GM19351 (cell line): ENCODE data around the gene ZNF511.
A peak's percentile ranks its signal among the peaks of the same experiment; 100 is the strongest.

Source experiments
- ATAC-seq: cut with Tn5 transposase; IDR thresholded peaks from one replicate; pipeline ENCODE4 v1.9.1; 2021; ENCODE audit warnings: mild to moderate bottlenecking, moderate library complexity; ENCODE audit not compliant: unreplicated experiment

Gene ZNF511

DNA sequence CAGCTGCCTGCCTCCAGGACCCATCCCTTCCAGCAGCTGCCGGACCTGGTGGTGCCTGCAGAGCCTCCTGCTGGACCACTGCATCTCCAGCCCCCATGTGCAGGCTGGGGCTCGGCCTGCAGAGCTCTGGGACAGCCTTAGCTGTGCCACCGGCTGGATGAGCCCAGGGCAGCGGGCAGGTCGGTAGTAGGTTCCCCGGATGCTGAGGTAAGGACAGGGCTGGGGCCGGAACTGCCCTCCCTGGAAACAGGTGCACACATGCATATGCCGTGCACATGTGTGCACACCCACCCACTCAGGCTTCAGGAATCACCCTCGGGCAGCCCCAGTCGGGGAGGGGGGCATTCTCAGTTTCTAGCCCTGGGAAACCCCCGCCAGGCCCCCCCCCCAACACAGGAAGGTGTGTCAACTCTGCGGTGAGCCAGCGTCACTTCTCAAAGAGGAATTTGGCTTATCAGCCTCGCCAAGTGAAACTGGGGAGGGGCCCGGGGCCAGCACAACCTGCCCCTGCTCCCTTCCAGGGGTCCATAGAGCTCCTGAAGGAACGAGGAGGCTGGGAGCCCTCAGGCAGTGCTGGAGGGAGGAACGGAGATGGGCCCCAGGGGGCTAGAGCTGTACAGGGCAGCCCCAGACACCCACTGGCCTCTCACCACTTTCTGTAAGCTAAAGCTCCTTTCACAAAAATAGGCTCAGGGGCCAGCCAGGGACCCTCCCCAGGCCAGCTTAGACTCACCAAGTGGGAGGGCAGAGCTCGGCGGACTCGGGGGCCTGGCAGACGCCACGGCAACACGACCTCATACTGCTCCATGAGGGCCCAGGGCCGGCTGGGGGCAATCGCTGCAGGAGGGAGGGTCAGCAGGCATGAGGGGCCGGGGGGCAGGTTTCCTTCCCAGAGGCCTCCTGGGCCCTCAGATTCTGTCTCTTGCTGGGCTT is 33.7 kb upstream of the ZNF511 start:
- peak; percentile 47 for ATAC-seq

DNA sequence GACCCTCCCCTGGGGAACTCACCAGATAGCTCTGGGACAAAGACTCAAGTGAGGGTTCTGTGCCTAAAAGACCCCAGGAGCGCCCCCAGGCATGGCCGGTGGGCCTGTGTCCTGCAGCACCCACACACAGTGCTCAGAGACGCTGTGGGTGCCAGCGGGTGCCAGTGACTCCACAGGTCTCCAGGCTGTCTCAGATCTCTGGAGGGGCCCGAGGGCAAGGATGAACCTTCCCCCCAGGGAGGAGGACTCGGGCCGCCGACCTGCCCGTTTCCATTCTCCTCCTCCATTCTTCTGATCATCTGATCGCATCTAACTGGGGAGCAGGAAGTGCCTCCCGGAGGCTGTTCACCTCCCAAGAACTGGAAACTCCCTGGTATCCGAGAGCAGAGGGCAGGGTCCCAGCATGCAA is 33.0 kb upstream of the ZNF511 start:
- peak; percentile 31 for ATAC-seq

DNA sequence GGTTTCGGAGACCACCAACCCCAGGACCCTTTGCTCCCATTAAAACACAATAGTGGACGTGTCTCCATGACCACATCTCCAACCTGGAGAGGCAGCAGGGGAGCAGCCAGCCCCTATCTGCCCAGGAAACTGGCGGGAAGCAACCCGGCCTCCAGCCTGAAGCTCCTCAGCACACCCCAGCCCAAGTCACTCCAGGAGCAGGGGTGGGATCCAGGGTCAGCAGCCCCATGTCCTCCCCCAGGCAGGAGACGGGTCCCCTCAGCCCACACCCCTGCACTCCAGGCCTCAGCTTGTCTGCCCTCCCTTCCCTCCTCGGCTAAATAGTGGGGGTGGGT is 32.6 kb upstream of the ZNF511 start:
- ATAC-seq: no peak

DNA sequence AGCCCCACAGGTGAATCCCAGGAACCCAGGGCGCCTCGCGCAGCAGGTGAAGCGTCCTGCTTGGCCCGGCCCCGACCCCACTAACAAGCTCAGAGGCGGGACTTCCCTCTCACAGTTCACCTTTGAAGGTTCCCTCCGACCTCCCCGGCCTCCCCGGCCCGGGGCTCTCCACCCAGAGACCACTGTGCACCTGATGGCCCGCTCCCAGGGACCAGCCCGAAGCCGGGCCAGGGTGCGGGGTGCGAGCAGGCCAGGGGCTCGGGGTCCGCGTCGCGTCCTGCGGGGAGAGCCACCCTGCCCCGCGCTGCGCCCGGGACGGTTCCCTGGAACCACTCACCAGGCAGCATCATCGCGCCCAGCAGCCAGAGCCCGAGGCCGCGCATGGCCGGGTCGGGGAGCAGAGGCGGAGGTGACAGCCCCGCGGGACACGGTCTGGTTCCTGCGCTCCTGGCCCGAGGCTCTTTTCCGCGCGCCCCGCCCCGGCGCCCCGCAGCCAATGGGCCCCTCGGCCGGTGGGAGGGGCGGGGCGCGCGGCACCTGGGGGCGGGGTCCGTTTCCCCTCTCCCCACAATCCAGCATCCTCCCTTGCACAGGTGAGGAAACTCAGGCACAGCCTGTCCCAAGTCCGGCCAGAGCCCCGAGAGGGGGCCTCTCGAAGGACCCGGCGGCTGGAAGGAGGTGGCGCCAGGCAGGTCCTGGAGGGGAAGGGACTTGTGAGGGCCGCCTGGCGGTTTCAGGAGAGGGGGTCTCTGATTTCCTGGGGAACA is 32.1 kb upstream of the ZNF511 start, which contains the start of gene ADAM8:
Gene ADAM8 (minus strand): TSS at position 434 of the 767 bp plus-strand sequence. CDS start 51 bp downstream, at position 383.
- peak; percentile 59 for ATAC-seq

DNA sequence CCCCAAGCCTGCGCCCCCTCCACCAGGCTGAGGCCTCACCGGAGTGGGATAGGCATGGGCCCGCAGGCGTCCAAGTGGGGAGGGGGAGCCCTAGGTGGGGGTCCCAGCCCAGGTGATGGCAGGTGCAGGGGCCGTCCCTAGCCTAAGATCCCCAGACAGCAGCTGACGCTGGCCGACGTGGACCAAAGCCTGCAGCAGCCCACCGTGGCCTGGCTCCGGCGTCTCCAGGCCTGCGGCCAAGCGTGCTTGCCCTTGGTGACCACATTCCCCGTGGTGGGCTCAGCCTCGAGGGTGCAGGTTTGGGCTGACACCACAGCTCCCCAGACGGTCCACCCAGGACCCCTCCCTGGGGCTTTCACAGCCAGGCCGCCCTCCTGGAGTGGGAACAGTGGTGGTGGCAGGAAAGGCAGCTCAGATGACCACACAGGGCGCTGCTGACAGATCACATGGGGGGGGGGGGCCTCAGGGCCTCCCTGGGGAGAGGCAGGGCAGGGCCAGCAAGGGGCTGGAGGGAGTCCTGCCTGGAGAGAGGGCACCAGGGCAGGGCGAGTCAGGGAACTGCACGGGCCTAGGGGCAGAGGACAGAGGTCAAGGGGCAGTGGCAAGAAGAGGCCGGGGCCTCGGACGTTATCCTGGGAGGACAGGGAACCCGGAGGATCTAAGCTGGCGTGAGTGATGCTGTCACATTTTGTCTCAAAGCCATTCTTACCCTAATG is 31.3 kb upstream of the ZNF511 start:
- ATAC-seq: no peak

DNA sequence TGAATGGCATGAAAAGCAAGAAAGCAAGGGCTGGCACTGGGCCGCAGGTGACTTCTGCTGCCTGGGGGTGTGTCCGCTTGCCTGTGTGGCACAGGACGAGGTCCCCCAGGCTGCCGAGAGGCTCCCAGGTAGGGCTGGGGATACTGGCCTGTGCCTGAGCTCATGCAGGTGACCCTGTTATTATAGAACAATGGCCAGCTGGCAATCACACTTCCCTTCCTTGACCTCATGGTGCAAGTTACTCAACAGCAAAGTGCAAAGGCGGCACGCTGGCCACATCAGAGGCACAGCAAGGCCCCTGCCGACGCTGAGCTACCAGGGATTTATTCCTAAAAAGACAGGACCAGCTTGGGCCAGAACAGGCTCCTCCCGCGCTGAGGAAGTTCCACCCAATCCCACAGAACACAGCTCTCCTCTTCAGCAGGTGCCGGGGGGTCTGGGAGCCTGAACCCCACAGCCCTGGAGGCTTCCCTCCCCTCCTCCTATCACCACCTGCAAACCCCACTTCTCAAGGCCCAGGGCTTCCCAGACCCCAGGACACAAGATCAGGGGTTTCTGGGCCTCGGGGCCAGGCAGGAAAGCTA is 30.6 kb upstream of the ZNF511 start:
- ATAC-seq: no peak

DNA sequence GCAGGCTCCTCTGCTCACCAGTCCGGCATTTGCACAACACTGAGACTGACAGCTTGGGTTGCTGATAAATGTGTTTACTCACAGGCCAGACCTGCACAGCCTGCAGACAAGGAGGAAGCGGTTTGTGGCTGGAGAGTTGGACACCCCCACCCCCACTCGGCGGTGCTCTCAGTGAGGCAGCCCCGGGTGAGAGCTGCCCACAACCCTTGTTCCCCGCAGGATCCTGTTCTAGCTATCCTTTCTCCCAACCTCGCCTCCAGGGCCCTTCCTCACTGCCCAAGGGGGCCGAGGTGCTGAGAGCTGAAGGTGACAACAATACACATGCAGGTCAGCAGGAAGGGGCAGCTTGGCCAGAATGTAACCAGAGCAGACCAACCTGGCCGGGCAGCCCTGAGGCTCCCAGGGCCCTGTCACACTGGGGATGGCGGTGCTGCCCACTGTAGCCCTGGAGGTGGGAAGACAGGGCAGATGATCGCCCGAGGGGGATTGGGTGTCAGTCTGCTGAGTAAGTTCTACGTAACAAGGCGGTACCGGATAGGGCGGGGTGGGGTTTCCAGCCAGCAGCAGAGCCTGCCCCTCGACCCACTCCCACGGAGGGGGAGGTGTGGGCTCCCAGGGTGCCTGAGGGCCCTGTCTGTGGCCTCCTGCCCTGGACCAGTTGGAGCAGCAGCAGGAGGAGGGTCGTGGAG is 30.0 kb upstream of the ZNF511 start:
- ATAC-seq: peak; percentile 39

DNA sequence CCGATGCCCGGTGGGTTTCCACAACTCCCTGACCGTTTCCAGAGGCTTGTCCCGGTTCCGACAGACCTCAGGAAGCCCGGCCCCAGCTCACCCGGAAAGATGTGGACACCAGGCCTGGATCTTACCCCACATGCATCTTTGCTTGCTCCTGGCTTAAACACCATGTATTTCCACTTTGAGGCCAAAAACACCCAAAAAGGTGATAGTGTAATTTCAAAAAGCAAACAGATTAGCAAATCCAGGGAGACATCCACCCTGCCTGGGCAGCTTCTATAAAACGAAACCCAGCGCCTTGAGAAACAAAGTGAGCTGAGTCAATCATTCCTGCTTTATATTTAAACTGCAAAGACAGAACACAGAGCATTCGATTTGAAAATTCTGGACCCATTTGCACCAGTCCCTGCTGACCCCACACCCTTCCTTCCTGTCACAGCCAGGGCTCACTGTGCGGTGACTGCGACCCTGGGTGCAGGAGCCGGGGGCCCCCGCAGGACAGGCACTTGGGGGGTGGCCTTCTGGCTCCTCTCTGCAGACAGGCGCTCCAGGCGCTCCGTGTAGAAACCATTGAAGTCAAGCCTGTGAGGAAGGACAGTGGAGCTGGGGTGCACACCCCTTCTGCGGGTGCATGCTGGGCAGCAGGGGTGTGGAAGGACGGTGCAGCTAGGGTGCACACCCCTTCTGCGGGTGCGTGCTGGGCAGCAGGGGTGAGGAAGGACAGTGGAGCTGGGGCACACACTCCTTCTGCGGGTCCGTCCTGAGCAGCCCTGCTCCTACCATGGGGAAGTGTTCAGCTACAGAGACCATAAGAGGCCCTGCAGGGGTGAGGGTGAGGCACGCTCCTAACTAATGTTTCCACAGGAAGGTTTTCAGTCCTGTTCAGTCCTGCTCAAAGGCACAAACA is 29.1 kb upstream of the ZNF511 start:
- no peak for ATAC-seq

DNA sequence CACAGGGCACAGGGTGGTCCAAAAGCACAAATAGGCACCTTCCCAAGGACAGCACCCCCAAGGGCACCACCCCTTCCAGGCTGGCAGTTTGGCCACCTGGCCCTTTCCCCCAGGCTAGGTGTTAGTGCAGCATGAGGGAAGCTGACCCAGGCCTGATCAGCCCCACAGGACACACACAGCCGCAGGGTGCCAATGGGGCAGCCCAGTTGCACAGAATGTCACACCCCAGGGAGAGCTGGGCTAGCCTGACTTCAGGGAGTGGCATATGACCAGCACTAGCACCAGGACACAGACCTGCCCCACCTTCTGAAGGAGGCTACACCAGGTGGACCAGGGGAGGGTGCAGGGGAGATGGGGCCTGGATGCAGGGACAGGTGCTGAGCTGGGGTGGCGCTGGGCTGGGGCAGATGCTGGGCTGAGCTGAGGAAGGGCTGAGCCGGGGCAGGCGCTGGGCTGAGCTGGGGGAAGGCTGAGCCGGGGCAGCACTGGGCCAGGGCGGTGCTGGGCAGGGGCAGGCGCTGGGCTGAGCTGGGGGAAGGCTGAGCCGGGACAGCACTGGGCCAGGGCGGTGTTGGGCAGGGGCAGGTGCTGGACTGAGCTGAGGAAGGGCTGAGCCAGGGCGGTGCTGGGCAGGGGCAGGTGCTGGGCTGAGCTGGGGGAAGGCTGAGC is 28.2 kb upstream of the ZNF511 start:
- ATAC-seq: no peak

DNA sequence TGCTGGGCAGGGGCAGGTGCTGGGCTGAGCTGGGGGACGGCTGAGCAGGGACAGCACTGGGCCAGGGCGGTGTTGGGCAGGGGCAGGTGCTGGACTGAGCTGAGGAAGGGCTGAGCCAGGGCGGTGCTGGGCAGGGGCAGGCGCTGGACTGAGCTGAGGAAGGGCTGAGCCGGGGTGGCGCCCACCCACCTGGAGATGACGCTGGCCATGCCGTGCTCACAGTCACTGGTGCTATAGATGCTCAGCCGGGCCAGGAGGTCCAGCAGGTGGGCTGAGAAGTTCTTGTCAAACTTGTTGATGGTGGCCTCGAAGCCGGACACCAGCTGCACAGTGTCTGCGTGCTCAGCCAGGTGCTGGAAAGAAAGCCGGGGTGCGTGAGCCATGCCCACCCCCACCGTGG is 27.6 kb upstream of the ZNF511 start:
- no peak for ATAC-seq

DNA sequence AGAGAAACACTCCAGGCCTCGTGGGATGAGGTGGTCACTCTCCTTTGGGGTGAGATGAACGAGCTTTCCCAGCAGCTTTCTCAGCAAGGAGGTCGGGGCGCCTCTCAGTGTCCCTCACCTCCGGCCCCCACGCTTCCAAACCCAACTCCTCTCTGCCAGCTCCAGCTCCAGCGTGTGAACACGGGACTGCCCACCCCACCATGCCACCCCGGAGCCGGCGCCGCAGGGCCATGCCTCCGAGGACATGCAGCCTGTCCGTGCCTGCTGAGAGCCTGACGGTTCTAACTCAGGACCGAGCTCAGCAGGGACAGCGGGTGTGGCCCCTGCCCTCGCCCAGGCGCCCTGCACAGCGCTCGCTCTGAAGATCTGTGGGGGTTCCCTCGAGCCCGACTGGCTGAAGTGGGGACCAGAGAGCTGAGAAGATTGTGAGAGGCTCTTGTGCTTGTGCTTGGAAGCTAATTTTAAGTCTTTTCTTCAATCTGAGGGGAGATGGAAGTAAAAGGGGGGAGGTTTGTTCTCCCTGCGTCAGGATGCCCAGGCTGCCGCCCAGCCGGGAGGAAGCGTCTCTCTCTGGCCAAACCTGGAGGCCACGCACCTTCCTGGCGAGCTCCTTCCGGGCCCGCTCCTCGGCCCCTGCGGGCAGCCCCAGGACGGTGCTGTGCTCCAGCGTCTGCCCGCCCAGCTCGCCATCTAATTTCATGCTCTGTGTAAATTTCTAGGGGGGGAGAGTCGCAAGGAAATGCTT is 26.9 kb upstream of the ZNF511 start:
- ATAC-seq: no peak

DNA sequence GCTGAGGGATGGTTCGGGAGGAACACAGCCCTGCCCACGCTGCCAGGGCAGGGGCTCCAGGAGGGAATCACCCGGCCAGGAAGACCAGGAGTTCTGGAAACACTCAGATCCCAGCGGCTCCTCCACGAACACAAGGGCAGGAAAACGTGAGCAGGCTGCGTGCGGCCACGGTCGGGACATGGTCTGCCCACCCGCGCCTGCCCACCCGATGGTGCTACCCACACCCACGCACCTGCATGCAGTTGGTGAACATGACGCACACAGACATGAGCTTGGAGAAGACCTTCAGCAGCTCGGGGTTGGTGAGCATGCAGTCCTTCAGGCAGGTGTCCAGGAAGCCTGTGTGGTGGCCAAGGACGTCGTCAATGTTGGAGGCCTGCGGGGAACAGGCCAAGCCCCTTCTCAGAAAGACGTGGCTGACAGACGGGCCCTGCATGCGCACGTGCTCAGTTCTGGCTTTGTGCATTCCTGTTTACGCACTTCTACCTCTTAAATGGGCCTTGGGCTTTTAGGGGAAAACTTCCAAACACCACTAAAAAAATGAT is 25.8 kb upstream of the ZNF511 start:
- ATAC-seq: no peak

DNA sequence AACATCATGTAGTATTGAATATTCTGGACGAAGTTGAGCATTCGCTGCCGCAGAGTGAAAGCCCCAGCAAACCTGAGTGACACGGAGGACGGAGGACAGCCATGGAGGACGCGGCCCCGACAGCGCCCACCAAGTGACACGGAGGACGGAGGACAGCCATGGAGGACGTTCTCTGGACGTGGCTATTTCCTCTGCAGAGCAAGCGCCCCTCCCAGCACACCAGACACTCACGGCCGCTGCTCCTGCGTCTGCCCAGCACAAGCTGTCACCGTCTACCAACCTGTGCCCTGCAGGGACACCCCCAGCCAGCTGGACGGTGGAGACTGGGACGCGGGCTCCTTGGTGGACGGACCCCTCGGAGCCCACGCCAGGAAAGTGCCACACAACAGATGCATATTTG is 24.8 kb upstream of the ZNF511 start:
- ATAC-seq: no peak

DNA sequence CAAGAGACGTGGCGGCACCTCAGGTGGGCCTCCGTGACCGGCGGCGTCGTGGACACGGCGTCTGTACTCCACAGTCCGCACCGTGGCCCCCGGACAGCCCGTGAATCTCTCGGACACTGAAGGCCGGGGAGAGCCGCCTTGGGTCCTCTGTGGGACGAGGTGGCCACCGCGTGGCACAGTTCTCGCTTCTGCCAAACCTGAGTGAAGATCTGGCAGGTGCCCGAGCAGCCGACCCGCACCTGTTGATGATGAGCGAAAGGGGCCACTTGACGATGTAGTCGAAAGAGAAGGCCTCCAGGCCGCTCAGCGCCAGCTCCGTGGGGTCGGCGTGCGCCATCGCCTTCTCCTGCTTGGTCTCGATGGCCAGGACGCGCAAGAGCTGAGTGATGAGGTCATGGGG is 23.5 kb upstream of the ZNF511 start:
- no peak for ATAC-seq

DNA sequence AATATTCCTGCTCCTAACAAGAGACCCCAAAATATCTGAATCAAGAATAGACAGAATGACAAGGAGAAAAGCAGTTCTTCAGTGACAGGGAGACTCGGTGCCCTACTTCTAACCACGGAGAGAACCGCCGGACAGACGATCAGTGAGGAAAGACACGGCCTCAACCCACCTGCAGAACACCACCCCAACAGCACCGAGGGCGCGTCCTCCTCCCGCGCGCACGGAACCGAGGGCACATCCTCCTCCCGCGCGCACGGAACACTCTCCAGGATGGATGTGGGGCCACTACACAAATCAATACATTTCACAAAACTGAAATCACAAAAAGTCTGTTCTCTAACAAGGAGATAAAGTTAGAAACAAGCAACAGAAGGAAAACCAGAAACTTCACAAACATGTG is 22.3 kb upstream of the ZNF511 start:
- ATAC-seq: no peak

DNA sequence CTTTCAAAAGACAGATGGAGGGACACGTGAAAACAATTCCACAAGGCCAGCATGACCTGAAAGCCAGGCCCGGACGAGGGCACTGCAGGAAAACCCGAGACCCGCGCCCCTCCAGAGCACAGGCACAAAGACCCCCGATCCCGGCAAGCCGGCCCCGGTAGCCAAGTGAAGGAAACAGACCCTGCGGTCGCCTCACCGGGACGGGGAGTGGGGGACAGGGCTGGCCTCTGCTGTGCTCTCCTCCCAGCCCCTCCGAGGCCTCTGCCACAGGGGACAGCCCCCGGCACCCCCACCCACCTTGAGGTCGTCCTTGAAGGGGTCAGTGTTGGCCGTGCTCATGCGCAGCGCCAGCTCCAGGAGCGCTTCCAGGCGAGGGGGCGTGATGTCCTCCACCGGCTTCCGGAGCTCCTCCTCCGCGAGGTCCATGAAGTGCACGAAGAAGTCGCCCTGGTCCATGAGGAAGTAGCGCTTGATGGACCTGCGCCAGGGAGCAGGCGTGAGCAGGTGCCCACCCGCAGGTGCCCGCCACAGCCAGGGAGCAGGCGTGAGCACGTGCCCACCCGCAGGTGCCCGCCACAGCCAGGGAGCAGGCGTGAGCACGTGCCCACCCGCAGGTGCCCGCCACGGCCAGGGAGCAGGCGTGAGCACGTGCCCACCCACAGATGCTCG is 20.7 kb upstream of the ZNF511 start:
- no peak for ATAC-seq

DNA sequence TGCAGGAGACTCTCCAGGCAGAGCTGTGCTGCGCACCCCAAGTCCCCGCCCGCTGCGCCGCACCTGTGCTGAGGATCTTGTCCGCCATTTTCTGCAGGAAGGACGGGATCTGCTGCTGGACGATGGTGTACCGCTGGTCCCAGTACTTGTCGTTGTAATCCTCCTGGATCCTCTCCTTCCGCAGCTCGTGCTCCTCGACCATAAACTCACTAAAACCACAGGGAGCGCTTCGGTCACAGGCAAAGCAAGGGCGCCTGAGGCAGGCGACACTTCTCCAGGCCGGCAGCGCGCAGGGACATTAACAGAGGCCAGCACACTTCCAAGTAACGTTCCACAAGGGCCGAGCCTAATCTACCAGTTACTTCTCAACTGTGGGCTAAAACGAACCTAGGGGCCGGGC is 19.0 kb upstream of the ZNF511 start:
- no peak for ATAC-seq
